Measurements from ENCODE around the gene ADGRL1. TPM values are rescaled to one million over a fixed set of nuclear protein-coding genes. Genes with fewer than 3 reads are reported as not detected.
"Not testable (repeated sequence)": the region's sequence is repeated elsewhere in the genome, so short reads cannot be mapped to it uniquely, and the experiment has no call there.

ADGRL1 gene
- total and polyA plus RNA-seq, 5 experiments from 2014 or later: 0.29 to 28.0 (median 0.96) TPM

- not testable (repeated sequence) for H3K4me3 Mint-ChIP-seq, H3K36me3 Mint-ChIP-seq, H3K27me3 Mint-ChIP-seq, ATAC-seq, H3K9me3 Mint-ChIP-seq, DNase-seq
- peak overlapping the region in 1 of 10 donors; percentile 57 for H3K27ac Mint-ChIP-seq
- POLR2A ChIA-PET: interaction anchor here (0.6 kb wide), 2 partner anchors 69 to 90 kb away, joined by 4 to 5 read pairs; no protein-coding TSS in a partner anchor
- peaks cover 0 to 11% (median 8%) of the 10 kb centered on the region in 4 donors for H3K4me1 Mint-ChIP-seq
Observed at GRCh38 chr19:14244393-14244792, 38.4 kb upstream of the ADGRL1 start.

GRCh38 chr19:14243718-14244117 is 37.7 kb upstream of the ADGRL1 start:
- H3K4me3 Mint-ChIP-seq, ATAC-seq, H3K4me1 Mint-ChIP-seq, H3K36me3 Mint-ChIP-seq, H3K27me3 Mint-ChIP-seq, H3K9me3 Mint-ChIP-seq, DNase-seq: not testable (repeated sequence)
- POLR2A ChIA-PET: interaction anchor here (0.6 kb wide), 1 partner anchor 90 kb away, joined by 5 read pairs; no protein-coding TSS in a partner anchor
- peak overlapping the region in 2 of 10 donors; percentile 3 to 65 for H3K27ac Mint-ChIP-seq

GRCh38 chr19:14237014-14237941 is 31.3 kb upstream of the ADGRL1 start:
- POLR2A ChIA-PET: no interaction called here

GRCh38 chr19:14232945-14233344 is 27.0 kb upstream of the ADGRL1 start:
- ATAC-seq, DNase-seq, H3K36me3 Mint-ChIP-seq, H3K9me3 Mint-ChIP-seq, POLR2A ChIA-PET, H3K27me3 Mint-ChIP-seq, H3K4me3 Mint-ChIP-seq, H3K27ac Mint-ChIP-seq: not testable (repeated sequence)
- H3K4me1 Mint-ChIP-seq: peaks cover 6 to 21% (median 14%) of the 10 kb centered on the region in 4 donors

More at GRCh38 chr19:14237014-14237941, 31.3 kb upstream of the ADGRL1 start:
- H3K27ac Mint-ChIP-seq: peak overlapping the region in 1 of 10 donors; percentile 87
- H3K27me3 Mint-ChIP-seq: no peaks in the 10 kb centered on the region
- H3K4me3 Mint-ChIP-seq: no peak overlapping the region
- H3K9me3 Mint-ChIP-seq: peaks cover 0 to 10% (median 0%) of the 10 kb centered on the region in 9 donors
- no peaks in the 10 kb centered on the region for H3K36me3 Mint-ChIP-seq
- DNase-seq (no peak), ATAC-seq (no peak)
- peaks cover 0 to 14% (median 5%) of the 10 kb centered on the region in 4 donors for H3K4me1 Mint-ChIP-seq

- DNase-seq: not testable (repeated sequence)
- POLR2A ChIA-PET: interaction anchor here (0.6 kb wide), 1 partner anchor 10 kb away, joined by 3 read pairs; no protein-coding TSS in a partner anchor
- H3K4me3 Mint-ChIP-seq: peak overlapping the region in 5 of 10 donors; percentile 15 to 62 (median 45)
Observed at GRCh38 chr19:14228446-14229071, 22.6 kb upstream of the ADGRL1 start.

GRCh38 chr19:14226498-14226897 is 20.5 kb upstream of the ADGRL1 start:
- not testable (repeated sequence) for H3K4me3 Mint-ChIP-seq, H3K9me3 Mint-ChIP-seq, H3K27ac Mint-ChIP-seq, H3K27me3 Mint-ChIP-seq, H3K36me3 Mint-ChIP-seq, ATAC-seq
- POLR2A ChIA-PET: interaction anchor here (0.5 kb wide), 1 partner anchor 16 kb away, joined by 3 read pairs; no protein-coding TSS in a partner anchor
- peaks cover 8 to 14% (median 12%) of the 10 kb centered on the region in 4 donors for H3K4me1 Mint-ChIP-seq
- DNase-seq: peak in 1 of 10 donors; percentile 30

More at GRCh38 chr19:14228446-14229071, 22.6 kb upstream of the ADGRL1 start:
- Mint-ChIP-seq H3K27ac (peak overlapping the region in 1 of 10 donors; percentile 83), H3K4me1 (peaks cover 6 to 11% (median 9%) of the 10 kb centered on the region in 4 donors)
- not testable (repeated sequence) for H3K9me3 Mint-ChIP-seq, ATAC-seq, H3K27me3 Mint-ChIP-seq, H3K36me3 Mint-ChIP-seq

GRCh38 chr19:14222886-14223285 is 16.9 kb upstream of the ADGRL1 start:
- Mint-ChIP-seq H3K27me3 (peaks cover 0 to 2% (median 0%) of the 10 kb centered on the region in 5 donors), H3K4me3 (no peak overlapping the region), H3K27ac (no peak overlapping the region), H3K9me3 (no peaks in the 10 kb centered on the region), H3K36me3 (no peaks in the 10 kb centered on the region), H3K4me1 (peaks cover 7 to 10% (median 8%) of the 10 kb centered on the region in 4 donors)
- POLR2A ChIA-PET: interaction anchor here (0.6 kb wide), 1 partner anchor 88 kb away, joined by 3 read pairs; no protein-coding TSS in a partner anchor
- ATAC-seq (no peak), DNase-seq (peak in 1 of 10 donors; percentile 6)

- DNase-seq (peak; percentile 54 to 85 (median 77)), ATAC-seq (peak; percentile 88 to 93)
- Mint-ChIP-seq H3K4me1 (peaks cover 13 to 17% (median 15%) of the 10 kb centered on the region in 4 donors), H3K4me3 (peak overlapping the region; percentile 59 to 88 (median 76)), H3K27ac (peak overlapping the region in 9 of 10 donors; percentile 30 to 89 (median 70))
- not testable (repeated sequence) for H3K27me3 Mint-ChIP-seq, H3K9me3 Mint-ChIP-seq, H3K36me3 Mint-ChIP-seq
- POLR2A ChIA-PET: interaction anchor here (0.6 kb wide), 3 partner anchors 32 to 145 kb away, joined by 3 to 10 read pairs (median 3); no protein-coding TSS in a partner anchor
Observed at GRCh38 chr19:14221345-14221744, 15.4 kb upstream of the ADGRL1 start.

- Mint-ChIP-seq H3K27me3 (no peaks in the 10 kb centered on the region), H3K4me3 (no peak overlapping the region), H3K36me3 (no peaks in the 10 kb centered on the region), H3K27ac (peak overlapping the region in 3 of 10 donors; percentile 19 to 69 (median 22)), H3K9me3 (no peaks in the 10 kb centered on the region), H3K4me1 (peaks cover 13 to 17% (median 16%) of the 10 kb centered on the region in 4 donors)
- peak in 1 of 10 donors; percentile 19 for DNase-seq
- POLR2A ChIA-PET: interaction anchor here (0.5 to 0.7 kb wide), 3 partner anchors 10 to 140 kb away, joined by 3 to 4 read pairs (median 4); no protein-coding TSS in a partner anchor
- no peak for ATAC-seq
Observed at GRCh38 chr19:14218620-14219330, 12.8 kb upstream of the ADGRL1 start.

GRCh38 chr19:14217886-14218285 is 11.9 kb upstream of the ADGRL1 start:
- H3K27ac Mint-ChIP-seq: peak overlapping the region in 1 of 10 donors; percentile 84
- H3K4me3 Mint-ChIP-seq: peak overlapping the region in 1 of 10 donors; percentile 41
- H3K9me3 Mint-ChIP-seq, H3K27me3 Mint-ChIP-seq, H3K36me3 Mint-ChIP-seq, ATAC-seq: not testable (repeated sequence)
- POLR2A ChIA-PET: interaction anchor here (0.5 to 1.6 kb wide), 2 partner anchors 11 to 139 kb away, joined by 4 to 5 read pairs; no protein-coding TSS in a partner anchor
- peak in 1 of 10 donors; percentile 27 for DNase-seq
- H3K4me1 Mint-ChIP-seq: peaks cover 13 to 17% (median 16%) of the 10 kb centered on the region in 4 donors

- DNase-seq: peak in 1 of 10 donors; percentile 4
- POLR2A ChIA-PET: no interaction called here
- Mint-ChIP-seq H3K4me3 (no peak overlapping the region), H3K27me3 (no peaks in the 10 kb centered on the region), H3K9me3 (no peaks in the 10 kb centered on the region), H3K36me3 (no peaks in the 10 kb centered on the region), H3K27ac (no peak overlapping the region), H3K4me1 (peaks cover 10 to 16% (median 11%) of the 10 kb centered on the region in 4 donors)
- no peak for ATAC-seq
Observed at GRCh38 chr19:14214580-14214979, 8.6 kb upstream of the ADGRL1 start.

- H3K36me3 Mint-ChIP-seq: not testable (repeated sequence)
Observed at GRCh38 chr19:14210182-14210581, 4.2 kb upstream of the ADGRL1 start.

More at GRCh38 chr19:14210182-14210581, 4.2 kb upstream of the ADGRL1 start:
- peaks cover 9 to 28% (median 23%) of the 10 kb centered on the region in 4 donors for H3K4me1 Mint-ChIP-seq
- DNase-seq, H3K27me3 Mint-ChIP-seq, POLR2A ChIA-PET, H3K27ac Mint-ChIP-seq, ATAC-seq, H3K9me3 Mint-ChIP-seq: not testable (repeated sequence)
- H3K4me3 Mint-ChIP-seq: peak overlapping the region in 4 of 10 donors; percentile 65 to 83 (median 67)
